Type B pancreatic cell (in vitro differentiated cells): ENCODE measurements around the gene C1orf116. TPM values are rescaled to one million over a fixed set of nuclear protein-coding genes. Genes with fewer than 3 reads are reported as not detected.
A peak's percentile ranks its signal among the peaks of the same experiment; 100 is the strongest.

ENCODE experiments used
- DNase-seq: peaks from one replicate; pipeline ENCODE4 v3.0.0; 2021; ENCODE audit warnings: mixed read lengths; ENCODE audit not compliant: unreplicated experiment; ENCODE audit errors: extremely low spot score
- H3K27ac Mint-ChIP-seq: 2 replicates; pipeline ENCODE4 v1.8.0; 2021; ENCODE audit warnings: mild to moderate bottlenecking, mixed read lengths
- H3K27me3 Mint-ChIP-seq: 2 replicates; pipeline ENCODE4 v1.8.0; 2021; ENCODE audit warnings: mixed read lengths
- H3K36me3 Mint-ChIP-seq: 2 replicates; pipeline ENCODE4 v1.8.0; 2021; ENCODE audit warnings: mixed read lengths
- H3K4me1 Mint-ChIP-seq: one replicate; pipeline ENCODE4 v1.8.0; 2021; ENCODE audit warnings: mixed read lengths; ENCODE audit not compliant: unreplicated experiment
- H3K4me3 Mint-ChIP-seq: 2 replicates; pipeline ENCODE4 v1.8.0; 2021; ENCODE audit warnings: mild to moderate bottlenecking, mixed read lengths
- H3K9me3 Mint-ChIP-seq: 2 replicates; pipeline ENCODE4 v1.8.0; 2021; ENCODE audit warnings: mixed read lengths
- CTCF ChIP-seq: fragments of 200-600 bp; sonication (generic); conservative IDR thresholded peaks from 2 replicates; pipeline ENCODE4 v1.5.0; 2021; ENCODE audit warnings: antibody characterized with exemption, mild to moderate bottlenecking
- total RNA-seq: library from RNA; stranded (reverse); gene quantifications from 2 replicates; pipeline ENCODE4 v1.2.1, GENCODE V29; 2021; ENCODE audit warnings: low replicate concordance

Gene C1orf116
- total RNA-seq, 1 donor from 2014 or later, result 50.4 TPM

GRCh38 chr1:207033302-207033701 lies 746 bp upstream of the C1orf116 start:
- Mint-ChIP-seq H3K9me3 (no peaks in the 10 kb centered on the region), H3K36me3 (peaks cover 4% of the 10 kb centered on the region), H3K27ac (peak overlapping the region; percentile 100), H3K4me1 (peaks cover 12% of the 10 kb centered on the region), H3K4me3 (peak overlapping the region; percentile 95), H3K27me3 (peaks cover 22% of the 10 kb centered on the region)
- no peak for TF ChIP-seq CTCF
- no peak for DNase-seq

- H3K36me3 Mint-ChIP-seq, result peaks cover 10% of the 10 kb centered on the region
- DNase-seq, result no peak
- TF ChIP-seq CTCF, result no peak
- peaks cover 18% of the 10 kb centered on the region for H3K4me1 Mint-ChIP-seq
- peak overlapping the region; percentile 95 for H3K4me3 Mint-ChIP-seq
- no peaks in the 10 kb centered on the region for H3K9me3 Mint-ChIP-seq
- peak overlapping the region; percentile 100 for H3K27ac Mint-ChIP-seq
- peaks cover 27% of the 10 kb centered on the region for H3K27me3 Mint-ChIP-seq
These were observed 808 bp downstream of the C1orf116 start for GRCh38 chr1:207031632-207032264.

- peaks cover 24% of the 10 kb centered on the region for H3K4me1 Mint-ChIP-seq
- H3K4me3 Mint-ChIP-seq, result peak overlapping the region; percentile 95
- H3K27ac Mint-ChIP-seq, result peak overlapping the region; percentile 100
- DNase-seq, result no peak
- H3K9me3 Mint-ChIP-seq, result no peaks in the 10 kb centered on the region
- peaks cover 27% of the 10 kb centered on the region for H3K27me3 Mint-ChIP-seq
- peaks cover 10% of the 10 kb centered on the region for H3K36me3 Mint-ChIP-seq
- no peak for TF ChIP-seq CTCF
These were observed 1.5 kb downstream of the C1orf116 start for GRCh38 chr1:207031016-207031415.

GRCh38 chr1:207030522-207031009 lies 2.0 kb downstream of the C1orf116 start:
- no peak for DNase-seq
- peaks cover 27% of the 10 kb centered on the region for H3K4me1 Mint-ChIP-seq
- H3K27ac Mint-ChIP-seq, result peak overlapping the region; percentile 100
- no peak for TF ChIP-seq CTCF
- peak overlapping the region; percentile 95 for H3K4me3 Mint-ChIP-seq
- peaks cover 27% of the 10 kb centered on the region for H3K27me3 Mint-ChIP-seq
- H3K9me3 Mint-ChIP-seq, result no peaks in the 10 kb centered on the region
- peaks cover 10% of the 10 kb centered on the region for H3K36me3 Mint-ChIP-seq

- TF ChIP-seq CTCF, result no peak
- Mint-ChIP-seq H3K9me3 (no peaks in the 10 kb centered on the region), H3K27me3 (peaks cover 27% of the 10 kb centered on the region), H3K4me1 (peaks cover 31% of the 10 kb centered on the region), H3K4me3 (peak overlapping the region; percentile 95), H3K36me3 (peaks cover 10% of the 10 kb centered on the region), H3K27ac (peak overlapping the region; percentile 100)
- DNase-seq, result no peak
These were observed 2.6 kb downstream of the C1orf116 start for GRCh38 chr1:207029701-207030521.
